ENCODE data around the gene NR2C2AP. TPM values are rescaled to one million over a fixed set of nuclear protein-coding genes. Genes with fewer than 3 reads are reported as not detected.

NR2C2AP gene
- total and polyA plus RNA-seq, 2 donors (not counting 1 experiment from before 2014, with no cell fraction given) = 27.4 to 29.3 TPM

DNA sequence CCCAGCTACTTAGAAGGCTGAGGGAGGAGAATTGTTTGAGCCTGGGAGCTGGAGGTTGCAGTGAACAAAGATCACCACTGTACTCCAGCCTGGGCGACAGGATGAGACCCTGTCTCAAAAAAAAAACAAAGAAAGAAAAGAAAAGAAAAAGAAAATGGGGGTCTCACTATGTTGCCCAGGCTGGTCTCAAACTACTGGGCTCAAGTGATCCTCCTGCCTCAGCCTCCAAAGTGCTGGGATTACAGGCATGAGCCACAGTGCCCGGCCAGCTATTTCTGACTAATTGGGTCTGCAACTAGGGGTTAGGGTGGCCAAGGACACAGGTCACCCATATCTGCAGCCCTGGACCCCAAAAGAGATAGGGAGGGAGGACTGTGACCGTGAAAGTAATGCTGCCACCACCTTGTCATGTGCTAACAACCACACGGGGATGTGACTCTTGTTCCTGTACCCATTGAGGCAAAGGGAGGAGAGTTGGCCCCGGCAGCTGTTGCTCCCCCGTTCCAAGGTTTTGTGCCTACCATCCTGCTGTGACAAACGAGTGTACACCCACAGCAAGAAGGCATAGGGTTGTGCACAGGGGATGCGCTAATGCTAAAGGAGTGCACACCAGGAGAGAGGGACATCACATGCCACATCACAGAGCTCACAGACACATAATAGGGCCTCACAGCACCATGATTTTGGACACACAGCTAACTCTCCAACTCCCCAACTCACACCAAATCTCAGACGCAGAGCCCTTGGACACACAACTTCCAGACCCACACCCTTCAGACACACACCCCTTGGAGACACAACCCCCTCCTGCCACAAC lies 33.8 kb downstream of the NR2C2AP start:
- Histone ChIP-seq H3K4me1 (ENCODE audit: control insufficient read depth in 2 of 2, insufficient read depth in 2 of 2, low read length in 2 of 2) (peaks cover 13 to 25% of the 10 kb centered on the region in 2 donors), H3K27ac (ENCODE audit: low read length in 2 of 2) (no peak overlapping the region), H3K36me3 (replicated peaks in 1 of 2; ENCODE audit: control extremely low read depth in 1 of 2, control insufficient read depth in 1 of 2, extremely low read depth in 1 of 2, insufficient read depth in 2 of 2, low read length in 1 of 2) (no peaks in the 10 kb centered on the region), H3K9me3 (ENCODE audit: control extremely low read depth in 1 of 3, control insufficient read depth in 2 of 3, insufficient read depth in 1 of 3, low read length in 2 of 3) (peaks cover 0 to 11% (median 0%) of the 10 kb centered on the region in 3 donors), H2AFZ (ENCODE audit: insufficient read depth, low read depth, low read length, poor library complexity, severe bottlenecking) (peak overlapping the region; percentile 36), H3K4me3 (ENCODE audit: control extremely low read depth in 1 of 5, extremely low read depth in 1 of 5, insufficient read depth in 1 of 5, low read depth in 2 of 5, low read length in 4 of 5) (peak overlapping the region; percentile 7 to 46 (median 26)), H3K27me3 (replicated peaks in 1 of 4; ENCODE audit: control extremely low read depth in 1 of 4, control insufficient read depth in 3 of 4, insufficient read depth in 4 of 4, low read length in 3 of 4) (peaks cover 0 to 18% (median 2%) of the 10 kb centered on the region in 4 experiments), H3K4me2 (replicated peaks; ENCODE audit: low read depth, low read length, poor library complexity, severe bottlenecking) (peak overlapping the region; percentile 84), H3K79me2 (ENCODE audit: control insufficient read depth, insufficient read depth, low read length) (no peaks in the 10 kb centered on the region), H4K20me1 (ENCODE audit: control insufficient read depth, insufficient read depth, low read length, poor library complexity, severe bottlenecking) (no peaks in the 10 kb centered on the region), H3K9ac (ENCODE audit: low read length) (peak overlapping the region; percentile 27)
- Mint-ChIP-seq H3K27ac (peak overlapping the region; percentile 56), H3K4me3 (peak overlapping the region; percentile 82), H3K9me3 (ENCODE audit: insufficient read depth) (no peaks in the 10 kb centered on the region), H3K27me3 (peaks cover 8% of the 10 kb centered on the region), H3K4me1 (peaks cover 31% of the 10 kb centered on the region)
- ChIA-PET CTCF (interaction anchor here (1.0 to 13.6 kb wide), 5 partner anchors 12 to 321 kb away, joined by 3 to 285 read pairs (median 4); no protein-coding TSS in a partner anchor), POLR2A (interaction anchor here (0.7 to 1.8 kb wide), 4 partner anchors 9 to 1355 kb away, joined by 3 to 8 read pairs (median 4); no protein-coding TSS in a partner anchor)
- intact Hi-C loops (cut with micrococcal nuclease) = loop anchor here (1.0 kb wide), 2 partner anchors 9 to 31 kb away; partner anchors contain the start of gene TMEM161A
- ATAC-seq (ENCODE audit: low read depth) (no peak), DNase-seq (no peak)
- no peak for TF ChIP-seq EZH2 (IDR thresholded peaks at IDR 0.05; ENCODE audit: borderline replicate concordance, insufficient read depth, low read depth, low read length, poor library complexity, severe bottlenecking)
- 71% methylated on average over 9 of the region's 9 CpGs for WGBS (ENCODE audit: insufficient coverage)

DNA sequence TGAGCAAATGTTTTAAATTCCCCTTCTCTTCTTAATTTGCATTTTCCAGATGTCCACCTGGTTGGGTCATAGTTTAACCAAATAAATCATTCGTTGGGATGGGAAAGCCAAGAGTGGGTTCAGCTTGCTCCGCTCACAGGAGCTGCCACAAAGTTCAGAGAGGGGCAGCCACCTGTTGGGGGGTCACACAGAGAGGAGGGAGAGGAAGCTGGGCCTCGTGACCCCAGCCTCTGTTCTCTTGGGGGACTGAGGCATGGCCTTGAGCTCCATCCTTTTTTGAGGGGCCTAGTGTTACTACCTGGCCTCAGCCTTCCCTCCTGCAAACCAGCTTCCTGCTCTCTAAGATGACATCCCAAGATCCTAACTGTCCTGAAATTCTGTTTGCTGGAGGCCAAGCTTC lies 35.6 kb downstream of the NR2C2AP start:
- no peak overlapping the region for H3K4me2 ChIP-seq (replicated peaks; ENCODE audit: low read depth, low read length, poor library complexity, severe bottlenecking)

More for the DNA sequence above, 35.6 kb downstream of the NR2C2AP start:
- no peak for TF ChIP-seq EZH2 (IDR thresholded peaks at IDR 0.05; ENCODE audit: borderline replicate concordance, insufficient read depth, low read depth, low read length, poor library complexity, severe bottlenecking)
- TF ChIP-seq CTCF (IDR thresholded peaks at IDR 0.05) = no peak
- Histone ChIP-seq H3K4me3 (ENCODE audit: control extremely low read depth in 1 of 5, extremely low read depth in 1 of 5, insufficient read depth in 1 of 5, low read depth in 2 of 5, low read length in 4 of 5) (no peak overlapping the region), H3K27me3 (replicated peaks in 1 of 4; ENCODE audit: control extremely low read depth in 1 of 4, control insufficient read depth in 3 of 4, insufficient read depth in 4 of 4, low read length in 3 of 4) (peaks cover 0 to 18% (median 2%) of the 10 kb centered on the region in 4 experiments), H3K9me3 (ENCODE audit: control extremely low read depth in 1 of 3, control insufficient read depth in 2 of 3, insufficient read depth in 1 of 3, low read length in 2 of 3) (peaks cover 0 to 11% (median 0%) of the 10 kb centered on the region in 3 donors), H3K27ac (ENCODE audit: low read length in 2 of 2) (no peak overlapping the region), H4K20me1 (ENCODE audit: control insufficient read depth, insufficient read depth, low read length, poor library complexity, severe bottlenecking) (no peaks in the 10 kb centered on the region), H2AFZ (ENCODE audit: insufficient read depth, low read depth, low read length, poor library complexity, severe bottlenecking) (no peak overlapping the region), H3K36me3 (replicated peaks in 1 of 2; ENCODE audit: control extremely low read depth in 1 of 2, control insufficient read depth in 1 of 2, extremely low read depth in 1 of 2, insufficient read depth in 2 of 2, low read length in 1 of 2) (no peaks in the 10 kb centered on the region), H3K79me2 (ENCODE audit: control insufficient read depth, insufficient read depth, low read length) (no peaks in the 10 kb centered on the region), H3K4me1 (ENCODE audit: control insufficient read depth in 2 of 2, insufficient read depth in 2 of 2, low read length in 2 of 2) (peaks cover 13 to 25% of the 10 kb centered on the region in 2 donors), H3K9ac (ENCODE audit: low read length) (no peak overlapping the region)
- H3K27me3 Mint-ChIP-seq = peaks cover 8% of the 10 kb centered on the region
- H3K4me1 Mint-ChIP-seq = peaks cover 32% of the 10 kb centered on the region
- DNase-seq = no peak
- POLR2A ChIA-PET = no interaction called here
- no peaks in the 10 kb centered on the region for H3K9me3 Mint-ChIP-seq (ENCODE audit: insufficient read depth)
- CTCF ChIA-PET = interaction anchor here (1.9 to 13.6 kb wide), 2 partner anchors 7 to 23 kb away, joined by 11 to 285 read pairs; no protein-coding TSS in a partner anchor
- H3K27ac Mint-ChIP-seq = no peak overlapping the region
- 74% methylated on average over 2 of the region's 3 CpGs for WGBS (ENCODE audit: insufficient coverage)
- intact Hi-C loops (cut with micrococcal nuclease) = no loop called here
- ATAC-seq (ENCODE audit: low read depth) = no peak
- H3K4me3 Mint-ChIP-seq = no peak overlapping the region
